K562 (cell line): ENCODE measurements around the gene PRDM16. TPM values are rescaled to one million over a fixed set of nuclear protein-coding genes. Genes with fewer than 3 reads are reported as not detected.

Experiments used
- ATAC-seq: fragments of 200-7000 bp; cut with Tn5 transposase; 3 replicates; pipeline ENCODE4 v1.9.1; 2020; ENCODE audit warnings: moderate library complexity
- BruUV-seq: library from RNA; stranded (reverse); fragments of 400-500 nt; replicated peaks from 2 replicates; lab custom pipeline; 2021; lab: Mats Ljungman, UMichigan
- CTCF ChIA-PET: fragments of 300-600 bp; formaldehyde crosslinking; extraction: SDS; loops from one replicate; lab custom pipeline; 2021; ENCODE audit warnings: low intra/inter-chr PET ratio; lab: Yijun Ruan, JAX
- POLR2A ChIA-PET: fragments of 300-600, 350-650 bp; sonication (Branson Sonifier 250); formaldehyde crosslinking; extraction: SDS; loops from one replicate; lab custom pipeline; 2021; ENCODE audit warnings: antibody characterized with exemption, inconsistent platforms; lab: Yijun Ruan, JAX
- DNase-seq, 4 experiments: peaks; one replicate each; pipeline versions ENCODE4 v3.0.0 to v3.0.0-alpha.2; 2011 to 2018; ENCODE audit warnings: low spot score in 3 of 4, mixed read lengths in 3 of 4; ENCODE audit errors: extremely low read depth in 1 of 4
- FAIRE-seq: peaks from 2 replicates; lab custom pipeline; 2011; peaks lifted over from hg19 to GRCh38; lab: Jason Lieb, UNC
- H2AFZ ChIP-seq: 2 replicates; pipeline ENCODE4 v1.6.0; 2011; ENCODE audit warnings: low read depth, low read length, control low read depth, inconsistent platforms
- H3K27ac ChIP-seq: fragments of 200-600 bp; 3 replicates; pipeline ENCODE4 v1.8.0; 2011; ENCODE audit warnings: low read depth, mild to moderate bottlenecking, control low read depth, inconsistent platforms, low read length, moderate library complexity, mixed read lengths; ENCODE audit errors: extremely low read depth
- H3K27me3 ChIP-seq, 2 experiments: fragments of 300-600 bp in 1 of 2; 2 replicates in 1 of 2; 3 replicates in 1 of 2; pipeline versions ENCODE4 v1.6.0 to v1.8.0; 2011; ENCODE audit warnings: inconsistent platforms in 2 of 2, low read length in 2 of 2, mild to moderate bottlenecking in 1 of 2, mixed read lengths in 1 of 2, moderate library complexity in 1 of 2; ENCODE audit not compliant: control insufficient read depth in 2 of 2, insufficient read depth in 2 of 2
- H3K36me3 ChIP-seq: fragments of 300-600 bp; 3 replicates; pipeline ENCODE4 v1.8.0; 2011; ENCODE audit warnings: mild to moderate bottlenecking, low read length, inconsistent platforms; ENCODE audit not compliant: control insufficient read depth, insufficient read depth
- H3K4me1 ChIP-seq, 2 experiments: fragments of 200-600 bp in 1 of 2; replicated peaks in 1 of 2; 2 replicates in 1 of 2; 3 replicates in 1 of 2; pipeline versions ENCODE4 v1.5.1 to v1.8.0; 2011; ENCODE audit warnings: inconsistent platforms in 2 of 2, low read length in 2 of 2, mild to moderate bottlenecking in 1 of 2, mixed read lengths in 1 of 2, moderate library complexity in 1 of 2; ENCODE audit not compliant: control insufficient read depth in 2 of 2, insufficient read depth in 2 of 2
- H3K4me2 ChIP-seq: 2 replicates; pipeline ENCODE4 v1.6.1; 2011; ENCODE audit warnings: low read length, control low read depth, inconsistent platforms, mixed read lengths; ENCODE audit not compliant: insufficient read depth
- H3K4me3 ChIP-seq: fragments of 200-600 bp; sonication (generic), shearing (Covaris generic); 2 replicates; pipeline ENCODE4 v1.5.1; 2016; ENCODE audit warnings: control low read depth, inconsistent platforms
- H3K79me2 ChIP-seq: fragments of 200-600 bp; 3 replicates; pipeline ENCODE4 v1.8.0; 2011; ENCODE audit warnings: low read length, inconsistent platforms; ENCODE audit not compliant: control insufficient read depth, insufficient read depth
- H3K9ac ChIP-seq, 2 experiments: 2 replicates each; pipeline versions ENCODE4 v1.6.0 to v1.6.1; 2011; ENCODE audit warnings: low read depth in 2 of 2, low read length in 2 of 2, control low read depth in 1 of 2, inconsistent platforms in 1 of 2, mild to moderate bottlenecking in 1 of 2, mixed read lengths in 1 of 2; ENCODE audit not compliant: insufficient read depth in 1 of 2
- H3K9me1 ChIP-seq: one replicate; pipeline ENCODE4 v1.6.0; 2011; ENCODE audit warnings: inconsistent platforms, mild to moderate bottlenecking, low read length, moderate library complexity; ENCODE audit not compliant: control insufficient read depth, insufficient read depth
- H3K9me3 ChIP-seq: replicated peaks from 2 replicates; pipeline ENCODE4 v1.5.1; 2011; ENCODE audit warnings: low read depth, low read length, inconsistent platforms; ENCODE audit not compliant: control insufficient read depth, insufficient read depth
- H4K20me1 ChIP-seq: replicated peaks from 2 replicates; pipeline ENCODE4 v1.6.1; 2011; ENCODE audit warnings: low read length, inconsistent platforms, mixed read lengths; ENCODE audit not compliant: control insufficient read depth, insufficient read depth
- CHD2 ChIP-seq: IDR thresholded peaks from 2 replicates; pipeline ENCODE4 v1.6.1; 2011; ENCODE audit warnings: low read depth, low read length
- EP300 ChIP-seq: IDR thresholded peaks from 2 replicates; pipeline ENCODE4 v1.6.1; 2012; ENCODE audit warnings: low read length, improper control_type of control experiment
- FUS ChIP-seq: fragments of 200-400 bp; formaldehyde crosslinking; optimal IDR thresholded peaks from 2 replicates; pipeline ENCODE3; 2017; ENCODE audit warnings: low read depth, low read length
- GABPB2 ChIP-seq: fragments of 250-450 bp; sonication (Bioruptor Pico); conservative IDR thresholded peaks from 2 replicates; pipeline ENCODE4 v1.5.1; 2021; ENCODE audit warnings: mild to moderate bottlenecking
- PPARD ChIP-seq: fragments of 250-450 bp; sonication (Bioruptor Pico); IDR thresholded peaks from 2 replicates; pipeline ENCODE4 v1.8.0; 2022; ENCODE audit warnings: inconsistent platforms, mild to moderate bottlenecking, moderate library complexity
- PRMT5 ChIP-seq: sonication (generic); formaldehyde crosslinking; IDR thresholded peaks from 2 replicates; pipeline ENCODE4 v1.5.0; 2020; ENCODE audit warnings: missing genetic modification reagents
- SP1 ChIP-seq: sonication (generic); formaldehyde crosslinking; IDR thresholded peaks from 2 replicates; pipeline ENCODE4 v1.8.1; 2022; ENCODE audit warnings: mild to moderate bottlenecking, missing genetic modification reagents
- ZNF12 ChIP-seq: sonication (generic); formaldehyde crosslinking; IDR thresholded peaks from 2 replicates; pipeline ENCODE4 v1.4.0; 2020; ENCODE audit warnings: mild to moderate bottlenecking, missing genetic modification reagents
- ZNF263 ChIP-seq: sonication (generic); formaldehyde crosslinking; IDR thresholded peaks from 2 replicates; pipeline ENCODE4 v1.8.0; 2022; ENCODE audit warnings: mild to moderate bottlenecking, missing genetic modification reagents, borderline replicate concordance
- ZNF282 ChIP-seq: sonication (generic); formaldehyde crosslinking; IDR thresholded peaks from 2 replicates; pipeline ENCODE4 v1.8.1; 2023; ENCODE audit warnings: missing genetic modification reagents
- ZNF407 ChIP-seq: fragments of 450-650 bp; IDR thresholded peaks from 2 replicates; pipeline ENCODE4 v1.6.1; 2016; ENCODE audit warnings: low read depth
- WGBS: fragments of 100-300 bp; shearing (Covaris generic); methylation state at CpG from one replicate; pipeline ENCODE4 v1.1.6; 2016; ENCODE audit warnings: low coverage, mixed read lengths; ENCODE audit not compliant: insufficient coverage; ENCODE audit errors: missing lambda C conversion rate; 5-methylcytosine and 5-hydroxymethylcytosine counted together
- in situ Hi-C: fragments of 300-500 bp; cut with MboI; formaldehyde crosslinking; loops from 4 replicates; pipeline ENCODE4 v1.15.0; 2018; ENCODE audit warnings: inconsistent platforms, mixed read lengths
- intact Hi-C: fragments of 100-400 bp; cut with micrococcal nuclease; formaldehyde crosslinking; loops from 2 replicates; pipeline ENCODE4 v1.14.2; 2022
- polyA plus RNA-seq, 8 experiments: library from polyadenylated mRNA; depleted of rRNA in 4 of 8; stranded (reverse) in 5 of 8; unstranded in 3 of 8; fragments of >200 nt; fragmentation: Nextera tagmentation in 2 of 8; fragmentation: Illumina TruSeq in 1 of 8; extraction: Ambion mirVana in 2 of 8; extraction: Trizol in 1 of 8; gene quantifications; 2 replicates each; pipeline versions ENCODE4 v1.2.1 to v1.2.3, GENCODE V29; 2011 to 2014; ENCODE audit warnings: inconsistent platforms in 1 of 8, missing spikeins in 1 of 8
- total RNA-seq, 7 experiments: library from RNA; depleted of rRNA in 6 of 7; stranded (reverse); fragments of >200 nt in 6 of 7; fragmentation: Illumina TruSeq in 2 of 7; extraction: Trizol in 2 of 7; gene quantifications; 2 replicates each; pipeline versions ENCODE4 v1.2.1 to v1.2.3, GENCODE V29; 2011 to 2021; ENCODE audit warnings: low replicate concordance in 1 of 7
- TF ChIP-seq, protein P1 (sequence below): sonication (generic); IDR thresholded peaks from 2 replicates; pipeline ENCODE4 v1.6.1; 2016
- TF ChIP-seq, protein P2 (sequence below), 2 experiments: fragments of 450-650 bp; IDR thresholded peaks; 2 replicates each; pipeline ENCODE4 v1.6.1; 2016

The PRDM16 gene
- total and polyA plus RNA-seq, 9 of the 15 experiments (the other 6 are each of a cell fraction or from before 2014, with no cell fraction given): 0.10 to 0.27 TPM; not detected in 7

DNA sequence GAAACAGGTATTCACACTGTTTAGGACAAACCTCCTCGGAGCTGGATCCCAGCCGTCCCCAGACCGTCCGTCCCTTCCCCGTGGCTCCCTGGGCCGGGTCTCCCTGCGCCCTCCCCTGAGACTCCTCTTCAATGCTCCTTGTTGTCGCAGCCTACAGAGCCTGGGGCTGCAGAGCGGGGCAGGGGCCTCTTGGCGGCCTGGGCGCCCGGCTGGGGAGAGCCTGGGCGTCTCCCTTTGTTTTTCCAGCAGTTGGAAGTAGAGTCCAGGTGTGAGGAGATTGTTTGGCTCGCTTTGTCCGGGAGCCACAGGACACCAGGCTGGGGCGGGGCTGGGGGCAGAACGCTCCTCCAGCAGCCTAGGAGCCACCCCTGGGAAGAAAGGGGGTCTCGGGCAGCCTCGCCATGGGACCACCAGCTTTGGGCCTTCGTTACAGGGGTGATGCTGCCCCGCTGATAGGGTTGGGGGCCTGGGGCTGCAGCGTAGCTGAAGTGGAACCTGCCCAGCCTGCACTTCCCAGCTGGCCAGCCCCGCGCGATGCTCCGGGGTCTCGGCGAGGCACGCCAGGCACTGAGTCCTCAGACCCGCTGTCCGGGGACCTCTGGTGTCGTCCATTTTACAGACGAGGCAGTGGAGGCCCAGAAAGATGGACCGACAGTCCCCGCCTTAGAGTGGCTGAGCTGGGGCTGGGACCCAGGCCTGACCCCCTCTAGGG is 66.9 kb downstream of the PRDM16 start:
- Histone ChIP-seq H3K27ac (no peak overlapping the region), H3K9me1 (peaks cover 3% of the 10 kb centered on the region), H3K79me2 (no peaks in the 10 kb centered on the region), H3K4me2 (no peak overlapping the region), H4K20me1 (peaks cover 29% of the 10 kb centered on the region; the same call in 1 of the 2 replicates), H3K36me3 (no peaks in the 10 kb centered on the region), H3K27me3 (peaks cover 61 to 96% of the 10 kb centered on the region in 2 experiments; a peak in 3 of 5 replicates), H2AFZ (no peak overlapping the region), H3K4me1 (no peaks in the 10 kb centered on the region; a peak in 2 of 5 replicates), H3K4me3 (no peak overlapping the region), H3K9me3 (no peaks in the 10 kb centered on the region), H3K9ac (no peak overlapping the region)
- intact Hi-C loops (no loop called here), in situ Hi-C loops (no loop called here)
- no TSS peak for BruUV-seq
- ATAC-seq (no peak; the same call in 2 of the 3 replicates), FAIRE-seq (no peak), DNase-seq (no peak)
- POLR2A ChIA-PET: interaction anchor here (1.0 kb wide), 1 partner anchor 12 kb away, joined by 3 read pairs; no protein-coding TSS in a partner anchor
- WGBS: 2% methylated on average over 31 of the region's 35 CpGs
- CTCF ChIA-PET: no interaction called here
- TF ChIP-seq, protein P1, sequence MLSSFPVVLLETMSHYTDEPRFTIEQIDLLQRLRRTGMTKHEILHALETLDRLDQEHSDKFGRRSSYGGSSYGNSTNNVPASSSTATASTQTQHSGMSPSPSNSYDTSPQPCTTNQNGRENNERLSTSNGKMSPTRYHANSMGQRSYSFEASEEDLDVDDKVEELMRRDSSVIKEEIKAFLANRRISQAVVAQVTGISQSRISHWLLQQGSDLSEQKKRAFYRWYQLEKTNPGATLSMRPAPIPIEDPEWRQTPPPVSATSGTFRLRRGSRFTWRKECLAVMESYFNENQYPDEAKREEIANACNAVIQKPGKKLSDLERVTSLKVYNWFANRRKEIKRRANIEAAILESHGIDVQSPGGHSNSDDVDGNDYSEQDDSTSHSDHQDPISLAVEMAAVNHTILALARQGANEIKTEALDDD: no peak
- no peak for TF ChIP-seq ZNF263
- no peak for TF ChIP-seq SP1
- TF ChIP-seq ZNF407: no peak
- no peak for TF ChIP-seq ZNF12 (CRISPR knock-in tag)
- TF ChIP-seq GABPB2: no peak
- TF ChIP-seq EP300: no peak
- no peak for TF ChIP-seq PRMT5 (CRISPR knock-in tag)
- no peak for TF ChIP-seq ZNF282 (CRISPR knock-in tag)
- no peak for TF ChIP-seq CHD2
- TF ChIP-seq PPARD (CRISPR knock-in tag): no peak
- TF ChIP-seq FUS: no peak
- TF ChIP-seq, protein P2, sequence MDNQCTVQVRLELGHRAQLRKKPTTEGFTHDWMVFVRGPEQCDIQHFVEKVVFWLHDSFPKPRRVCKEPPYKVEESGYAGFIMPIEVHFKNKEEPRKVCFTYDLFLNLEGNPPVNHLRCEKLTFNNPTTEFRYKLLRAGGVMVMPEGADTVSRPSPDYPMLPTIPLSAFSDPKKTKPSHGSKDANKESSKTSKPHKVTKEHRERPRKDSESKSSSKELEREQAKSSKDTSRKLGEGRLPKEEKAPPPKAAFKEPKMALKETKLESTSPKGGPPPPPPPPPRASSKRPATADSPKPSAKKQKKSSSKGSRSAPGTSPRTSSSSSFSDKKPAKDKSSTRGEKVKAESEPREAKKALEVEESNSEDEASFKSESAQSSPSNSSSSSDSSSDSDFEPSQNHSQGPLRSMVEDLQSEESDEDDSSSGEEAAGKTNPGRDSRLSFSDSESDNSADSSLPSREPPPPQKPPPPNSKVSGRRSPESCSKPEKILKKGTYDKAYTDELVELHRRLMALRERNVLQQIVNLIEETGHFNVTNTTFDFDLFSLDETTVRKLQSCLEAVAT (IDR thresholded peaks at IDR 0.05): no peak
